ENCODE results near the gene PDS5B. TPM values are rescaled to one million over a fixed set of nuclear protein-coding genes. Genes with fewer than 3 reads are reported as not detected.
"Not testable (repeated sequence)": the region's sequence is repeated elsewhere in the genome, so short reads cannot be mapped to it uniquely, and the experiment has no call there.

The PDS5B gene
- total RNA-seq, 1 donor from 2014 or later: 72.4 TPM

DNA sequence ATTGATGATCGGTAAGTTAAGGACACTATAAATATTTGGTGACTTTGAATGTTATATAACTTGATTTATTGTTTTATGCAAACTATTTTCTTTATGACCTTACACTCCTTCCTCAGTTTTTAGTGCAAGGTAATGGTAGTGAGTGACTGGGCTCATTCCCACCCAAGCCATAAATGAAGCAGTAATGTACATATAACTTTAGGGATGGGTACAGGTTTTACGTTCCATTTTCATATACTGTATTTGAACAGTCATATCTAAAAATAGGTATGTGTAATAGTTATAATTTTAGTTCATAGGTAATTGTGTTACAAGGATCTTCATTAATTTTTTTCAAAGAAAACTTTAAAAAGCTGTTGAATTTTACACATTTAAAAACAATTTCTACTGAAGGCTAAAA is 101.0 kb downstream of the PDS5B start:
- TF ChIP-seq CTCF (IDR thresholded peaks at IDR 0.05): no peak
- H3K36me3 Mint-ChIP-seq (ENCODE audit: unreplicated experiment): peaks cover 31% of the 10 kb centered on the region
- H3K27ac Mint-ChIP-seq (ENCODE audit: unreplicated experiment): no peak overlapping the region
- H3K9me3 Mint-ChIP-seq (ENCODE audit: unreplicated experiment): no peaks in the 10 kb centered on the region
- no peaks in the 10 kb centered on the region for H3K4me1 Mint-ChIP-seq (ENCODE audit: unreplicated experiment)
- H3K27me3 Mint-ChIP-seq (ENCODE audit: unreplicated experiment): no peaks in the 10 kb centered on the region
- H3K4me3 Mint-ChIP-seq (ENCODE audit: unreplicated experiment): no peak overlapping the region
- no peak for DNase-seq (ENCODE audit: extremely low spot score, unreplicated experiment)

GRCh38 chr13:32695602-32696250 is 109.5 kb downstream of the PDS5B start:
- TF ChIP-seq CTCF (IDR thresholded peaks at IDR 0.05): no peak
- H3K36me3 Mint-ChIP-seq (ENCODE audit: unreplicated experiment): peaks cover 22% of the 10 kb centered on the region
- no peaks in the 10 kb centered on the region for H3K27me3 Mint-ChIP-seq (ENCODE audit: unreplicated experiment)
- no peak overlapping the region for H3K4me3 Mint-ChIP-seq (ENCODE audit: unreplicated experiment)
- no peaks in the 10 kb centered on the region for H3K9me3 Mint-ChIP-seq (ENCODE audit: unreplicated experiment)
- H3K4me1 Mint-ChIP-seq (ENCODE audit: unreplicated experiment): peaks cover 29% of the 10 kb centered on the region
- no peak for DNase-seq (ENCODE audit: extremely low spot score, unreplicated experiment)
- peak overlapping the region; percentile 81 for H3K27ac Mint-ChIP-seq (ENCODE audit: unreplicated experiment)

GRCh38 chr13:32707471-32707870 is 121.2 kb downstream of the PDS5B start:
- Mint-ChIP-seq H3K9me3 (ENCODE audit: unreplicated experiment) (peaks cover 2% of the 10 kb centered on the region), H3K4me1 (ENCODE audit: unreplicated experiment) (peaks cover 9% of the 10 kb centered on the region), H3K27me3 (ENCODE audit: unreplicated experiment) (no peaks in the 10 kb centered on the region), H3K36me3 (ENCODE audit: unreplicated experiment) (peaks cover 46% of the 10 kb centered on the region), H3K27ac (ENCODE audit: unreplicated experiment) (no peak overlapping the region), H3K4me3 (ENCODE audit: unreplicated experiment) (no peak overlapping the region)
- TF ChIP-seq CTCF (IDR thresholded peaks at IDR 0.05): no peak
- no peak for DNase-seq (ENCODE audit: extremely low spot score, unreplicated experiment)

GRCh38 chr13:32713397-32713796 is 127.1 kb downstream of the PDS5B start:
- Mint-ChIP-seq H3K27ac (ENCODE audit: unreplicated experiment) (no peak overlapping the region), H3K27me3 (ENCODE audit: unreplicated experiment) (no peaks in the 10 kb centered on the region), H3K9me3 (ENCODE audit: unreplicated experiment) (peaks cover 15% of the 10 kb centered on the region), H3K4me3 (ENCODE audit: unreplicated experiment) (no peak overlapping the region), H3K36me3 (ENCODE audit: unreplicated experiment) (peaks cover 56% of the 10 kb centered on the region), H3K4me1 (ENCODE audit: unreplicated experiment) (peaks cover 8% of the 10 kb centered on the region)
- DNase-seq (ENCODE audit: extremely low spot score, unreplicated experiment): no peak
- TF ChIP-seq CTCF (IDR thresholded peaks at IDR 0.05): no peak

DNA sequence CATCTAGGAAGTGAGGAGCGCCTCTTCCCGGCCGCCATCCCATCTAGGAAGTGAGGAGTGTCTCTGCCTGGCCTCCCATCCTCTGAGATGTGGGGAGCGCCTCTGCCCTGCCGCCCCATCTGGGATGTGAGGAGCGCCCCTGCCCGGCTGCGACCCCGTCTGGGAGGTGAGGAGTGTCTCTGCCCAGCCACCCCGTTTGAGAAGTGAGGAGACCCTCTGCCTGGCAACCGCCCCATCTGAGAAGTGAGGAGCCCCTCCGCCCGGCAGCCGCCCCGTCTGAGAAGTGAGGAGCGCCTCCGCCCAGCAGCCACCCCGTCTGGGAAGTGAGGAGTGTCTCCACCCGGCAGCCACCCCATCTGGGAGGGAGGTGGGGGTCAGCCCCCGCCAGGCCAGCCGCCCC is 129.9 kb downstream of the PDS5B start:
- peaks cover 48% of the 10 kb centered on the region for H3K36me3 Mint-ChIP-seq (ENCODE audit: unreplicated experiment)

More for the DNA sequence above, 129.9 kb downstream of the PDS5B start:
- not testable (repeated sequence) for H3K27me3 Mint-ChIP-seq (ENCODE audit: unreplicated experiment); H3K4me1 Mint-ChIP-seq (ENCODE audit: unreplicated experiment); H3K27ac Mint-ChIP-seq (ENCODE audit: unreplicated experiment); H3K4me3 Mint-ChIP-seq (ENCODE audit: unreplicated experiment); DNase-seq (ENCODE audit: extremely low spot score, unreplicated experiment)
- H3K9me3 Mint-ChIP-seq (ENCODE audit: unreplicated experiment): peaks cover 15% of the 10 kb centered on the region
